Astrocyte of the cerebellum (primary cell): ENCODE results near the gene CADM4.
"Not testable (repeated sequence)": the region's sequence is repeated elsewhere in the genome, so short reads cannot be mapped to it uniquely, and the experiment has no call there.

Experiments
- DNase-seq: peaks from one replicate; pipeline ENCODE4 v3.0.0-alpha.2; 2011; ENCODE audit warnings: low read depth
- H3K4me3 ChIP-seq: 2 replicates; pipeline ENCODE4 v1.5.1; 2011; ENCODE audit warnings: mild to moderate bottlenecking, low read depth, low read length, moderate library complexity
- in situ Hi-C: cut with HindIII; loops from 2 replicates; pipeline ENCODE4 v1.10.0; 2017; ENCODE audit warnings: low sequenced_read_pairs
- TF ChIP-seq, protein P1 (sequence below): IDR thresholded peaks from 2 replicates; pipeline ENCODE4 v1.5.1; 2012; ENCODE audit warnings: low read length, low read depth, moderate library complexity, mild to moderate bottlenecking; ENCODE audit errors: missing control alignments

Gene CADM4

DNA sequence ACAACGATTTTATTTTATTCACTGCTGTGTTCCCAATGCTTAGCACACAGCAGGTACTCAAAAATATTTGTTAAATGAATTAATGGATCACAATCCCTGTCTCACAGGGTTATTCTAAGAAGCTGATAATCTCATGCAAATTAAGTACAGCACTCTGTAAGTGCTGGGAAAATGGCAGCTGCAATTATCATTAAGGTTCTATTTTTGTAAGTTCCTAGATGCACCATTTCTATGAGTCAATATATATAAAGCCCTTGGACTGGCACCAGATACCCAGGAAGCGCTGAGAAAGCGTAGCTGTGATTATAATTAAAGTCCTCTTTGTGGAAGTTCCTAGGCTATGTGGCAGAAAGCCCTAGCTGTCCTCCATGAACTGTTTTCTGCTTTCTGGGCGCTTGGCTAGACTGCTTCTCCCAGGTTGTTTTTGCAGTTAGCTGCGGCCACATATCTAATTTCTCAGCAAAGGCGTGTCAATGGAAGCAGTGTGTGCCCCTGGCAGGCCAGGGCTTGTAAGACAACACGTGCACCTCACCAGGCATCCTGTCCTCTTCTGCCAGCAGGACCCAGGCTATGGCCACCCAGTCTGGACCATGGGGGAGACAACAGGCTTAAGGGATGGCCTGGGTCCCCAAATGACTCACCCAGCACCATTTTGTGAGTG, 33.0 kb downstream of the CADM4 start:
- TF ChIP-seq, protein P1, sequence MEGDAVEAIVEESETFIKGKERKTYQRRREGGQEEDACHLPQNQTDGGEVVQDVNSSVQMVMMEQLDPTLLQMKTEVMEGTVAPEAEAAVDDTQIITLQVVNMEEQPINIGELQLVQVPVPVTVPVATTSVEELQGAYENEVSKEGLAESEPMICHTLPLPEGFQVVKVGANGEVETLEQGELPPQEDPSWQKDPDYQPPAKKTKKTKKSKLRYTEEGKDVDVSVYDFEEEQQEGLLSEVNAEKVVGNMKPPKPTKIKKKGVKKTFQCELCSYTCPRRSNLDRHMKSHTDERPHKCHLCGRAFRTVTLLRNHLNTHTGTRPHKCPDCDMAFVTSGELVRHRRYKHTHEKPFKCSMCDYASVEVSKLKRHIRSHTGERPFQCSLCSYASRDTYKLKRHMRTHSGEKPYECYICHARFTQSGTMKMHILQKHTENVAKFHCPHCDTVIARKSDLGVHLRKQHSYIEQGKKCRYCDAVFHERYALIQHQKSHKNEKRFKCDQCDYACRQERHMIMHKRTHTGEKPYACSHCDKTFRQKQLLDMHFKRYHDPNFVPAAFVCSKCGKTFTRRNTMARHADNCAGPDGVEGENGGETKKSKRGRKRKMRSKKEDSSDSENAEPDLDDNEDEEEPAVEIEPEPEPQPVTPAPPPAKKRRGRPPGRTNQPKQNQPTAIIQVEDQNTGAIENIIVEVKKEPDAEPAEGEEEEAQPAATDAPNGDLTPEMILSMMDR, result no peak
- DNase-seq, result no peak
- H3K4me3 ChIP-seq, result no peak overlapping the region
- in situ Hi-C loops, result no loop called here

DNA sequence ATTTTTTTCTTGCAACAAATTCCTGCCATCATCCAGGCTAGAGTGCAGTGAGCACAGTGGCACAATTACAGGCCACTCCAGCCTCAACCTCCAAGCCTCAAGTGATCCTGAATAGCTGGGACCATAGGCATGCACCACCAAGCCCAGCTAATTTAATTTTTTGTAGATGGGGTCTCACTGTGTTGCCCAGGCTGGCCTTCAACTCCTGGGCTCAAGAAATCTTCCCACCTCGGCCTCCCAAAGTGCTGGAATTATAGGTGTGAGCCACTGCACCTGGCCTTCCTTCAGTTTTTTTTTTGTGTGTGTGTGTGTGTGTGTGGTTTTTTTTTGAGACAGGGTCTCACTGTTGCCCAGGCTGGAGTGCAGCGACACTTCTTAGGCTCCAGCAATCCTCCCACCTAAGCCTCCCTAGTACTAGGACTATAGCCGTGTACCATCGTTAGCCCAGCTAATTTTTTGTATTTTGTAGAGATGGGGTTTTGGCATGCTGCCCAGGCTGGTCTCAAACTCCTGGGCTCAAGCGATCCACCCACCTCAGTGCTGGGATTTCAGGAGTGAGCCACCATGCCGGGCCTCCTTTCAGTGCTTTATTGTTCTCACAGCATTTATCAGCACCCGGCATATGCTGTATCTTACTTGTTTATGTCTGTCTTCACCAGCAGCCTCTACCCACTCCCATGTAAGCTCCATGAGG, 33.6 kb downstream of the CADM4 start:
- H3K4me3 ChIP-seq, result no peak overlapping the region
- in situ Hi-C loops, result no loop called here
- no peak for DNase-seq
- TF ChIP-seq, protein P1, result no peak

DNA sequence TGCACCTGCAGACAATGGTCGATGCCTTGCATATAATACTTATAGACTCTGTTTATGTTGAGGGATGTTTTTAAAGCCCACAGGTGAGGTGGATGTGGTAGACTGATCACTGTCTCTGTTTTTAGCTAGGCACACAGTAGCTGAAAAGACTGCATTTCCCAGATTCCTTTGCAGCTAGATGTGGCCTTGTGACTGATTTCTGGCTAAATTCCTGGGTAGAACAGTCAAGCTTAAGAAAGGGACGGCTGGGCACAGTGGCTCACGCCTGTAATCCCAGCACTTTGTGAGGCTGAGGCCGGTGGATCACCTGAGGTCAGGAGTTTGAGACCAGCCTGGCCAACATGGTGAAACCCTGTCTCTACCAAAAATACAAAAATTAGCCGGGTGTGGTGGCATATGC, 39.3 kb downstream of the CADM4 start:
- H3K4me3 ChIP-seq, DNase-seq, in situ Hi-C loops: not testable (repeated sequence)

DNA sequence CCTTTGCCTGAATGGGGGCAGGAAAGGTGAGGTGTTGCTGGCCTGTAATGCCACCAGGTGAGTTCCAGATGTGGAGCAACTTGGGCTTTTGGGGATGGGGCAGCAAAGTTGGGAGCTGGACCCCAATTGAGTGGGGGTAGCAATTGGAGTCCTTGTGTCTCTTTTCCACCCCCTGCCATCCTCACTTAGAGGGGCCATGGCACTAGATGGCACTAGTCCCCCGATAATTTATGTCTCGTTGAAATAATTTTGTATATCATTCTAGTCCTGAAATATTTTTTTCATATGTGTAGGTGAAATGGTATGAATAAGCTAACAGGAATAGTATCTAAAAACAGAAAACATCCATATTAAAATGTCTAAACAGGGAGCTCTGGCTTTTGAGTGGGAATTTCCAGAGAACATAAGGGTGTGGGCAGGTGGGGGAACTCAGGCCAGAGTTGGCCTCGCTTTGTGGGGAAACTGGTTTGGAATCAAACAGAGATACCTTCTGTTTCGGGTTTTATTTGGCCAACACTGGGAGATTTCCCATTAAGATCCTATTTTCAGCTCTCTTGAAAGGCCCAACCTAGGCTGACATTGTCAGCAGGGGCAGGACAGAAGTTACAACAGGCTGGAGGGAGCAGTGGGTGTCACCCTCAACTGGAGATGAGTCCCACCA, 39.9 kb downstream of the CADM4 start:
- H3K4me3 ChIP-seq, result no peak overlapping the region
- in situ Hi-C loops, result loop anchor here (5.0 kb wide), 1 partner anchor 42 kb away; no protein-coding TSS in a partner anchor
- TF ChIP-seq, protein P1, result no peak
- DNase-seq, result no peak

DNA sequence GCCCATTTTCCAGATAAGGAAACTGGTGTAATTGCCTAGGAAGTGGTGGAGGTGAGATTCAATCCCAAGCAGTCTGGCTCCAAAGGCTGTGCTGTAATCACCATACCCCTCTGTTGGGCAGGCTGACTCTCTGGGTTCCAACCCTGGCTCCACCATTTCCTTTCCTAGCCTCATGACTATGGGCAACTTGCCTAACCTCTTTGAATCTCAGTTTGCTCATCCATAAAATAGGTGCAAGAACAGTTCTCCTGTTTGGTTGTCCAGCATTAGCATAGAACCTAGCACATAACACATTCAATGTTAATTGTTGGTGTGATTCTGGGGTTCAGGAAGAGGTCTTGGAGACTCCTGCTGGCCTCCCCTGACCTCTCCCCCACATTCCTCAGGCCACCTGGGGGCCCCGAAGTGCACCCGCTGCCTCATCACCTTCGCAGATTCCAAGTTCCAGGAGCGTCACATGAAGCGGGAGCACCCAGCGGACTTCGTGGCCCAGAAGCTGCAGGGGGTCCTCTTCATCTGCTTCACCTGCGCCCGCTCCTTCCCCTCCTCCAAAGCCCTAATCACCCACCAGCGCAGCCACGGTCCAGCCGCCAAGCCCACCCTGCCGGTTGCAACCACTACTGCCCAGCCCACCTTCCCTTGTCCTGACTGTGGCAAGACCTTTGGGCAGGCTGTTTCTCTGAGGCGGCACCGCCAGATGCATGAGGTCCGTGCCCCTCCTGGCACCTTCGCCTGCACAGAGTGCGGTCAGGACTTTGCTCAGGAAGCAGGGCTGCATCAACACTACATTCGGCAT, 41.0 kb downstream of the CADM4 start:
- TF ChIP-seq, protein P1, result no peak
- no peak overlapping the region for H3K4me3 ChIP-seq
- DNase-seq, result no peak
- in situ Hi-C loops, result loop anchor here (5.0 kb wide), 1 partner anchor 41 kb away; no protein-coding TSS in a partner anchor

DNA sequence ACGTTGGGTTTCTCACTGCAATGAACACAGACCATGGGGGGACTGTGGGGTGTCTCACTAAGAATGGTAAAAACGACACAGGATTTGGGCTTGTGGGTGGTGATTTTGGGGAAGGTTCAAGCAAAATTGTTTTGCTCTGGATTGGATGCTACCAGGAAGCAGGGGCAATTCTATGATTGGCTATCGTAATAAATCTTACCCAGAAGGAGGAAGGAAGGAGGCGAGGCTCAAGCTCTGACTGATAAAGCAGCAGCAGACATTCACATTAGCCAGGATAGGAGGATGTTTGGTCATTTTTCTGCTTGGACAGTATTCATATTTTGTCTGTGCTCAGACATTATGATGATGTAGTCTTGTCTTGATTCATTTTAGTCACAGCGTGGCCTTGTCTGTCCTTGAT, 41.8 kb downstream of the CADM4 start:
- no peak for DNase-seq
- TF ChIP-seq, protein P1, result no peak
- in situ Hi-C loops, result loop anchor here (5.0 kb wide), 1 partner anchor 41 kb away; no protein-coding TSS in a partner anchor
- peak overlapping the region; percentile 63 for H3K4me3 ChIP-seq
